Central memory CD4-positive, alpha-beta T cell (primary cell): ENCODE data around the gene SH2D3A.
"Not testable (repeated sequence)": the region's sequence is repeated elsewhere in the genome, so short reads cannot be mapped to it uniquely, and the experiment has no call there.

Experiments used
- DNase-seq: peaks from one replicate; pipeline ENCODE4 v3.0.0; 2022

The SH2D3A gene

DNA sequence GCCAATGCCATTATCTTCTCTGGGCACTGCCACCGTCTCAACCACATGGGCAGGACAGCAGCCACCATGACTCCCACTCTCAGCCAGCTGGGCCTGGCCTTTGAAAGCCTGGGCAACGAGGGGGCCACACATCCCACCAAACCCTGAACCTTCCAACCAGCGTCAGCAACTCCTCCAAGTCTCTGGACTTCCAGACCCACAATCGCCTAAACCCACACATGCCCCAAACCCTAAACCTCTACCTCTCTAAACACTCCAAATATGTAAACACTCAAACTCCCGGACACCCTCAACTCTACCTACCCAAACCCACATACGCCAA is 47.7 kb downstream of the SH2D3A start:
- DNase-seq = no peak

DNA sequence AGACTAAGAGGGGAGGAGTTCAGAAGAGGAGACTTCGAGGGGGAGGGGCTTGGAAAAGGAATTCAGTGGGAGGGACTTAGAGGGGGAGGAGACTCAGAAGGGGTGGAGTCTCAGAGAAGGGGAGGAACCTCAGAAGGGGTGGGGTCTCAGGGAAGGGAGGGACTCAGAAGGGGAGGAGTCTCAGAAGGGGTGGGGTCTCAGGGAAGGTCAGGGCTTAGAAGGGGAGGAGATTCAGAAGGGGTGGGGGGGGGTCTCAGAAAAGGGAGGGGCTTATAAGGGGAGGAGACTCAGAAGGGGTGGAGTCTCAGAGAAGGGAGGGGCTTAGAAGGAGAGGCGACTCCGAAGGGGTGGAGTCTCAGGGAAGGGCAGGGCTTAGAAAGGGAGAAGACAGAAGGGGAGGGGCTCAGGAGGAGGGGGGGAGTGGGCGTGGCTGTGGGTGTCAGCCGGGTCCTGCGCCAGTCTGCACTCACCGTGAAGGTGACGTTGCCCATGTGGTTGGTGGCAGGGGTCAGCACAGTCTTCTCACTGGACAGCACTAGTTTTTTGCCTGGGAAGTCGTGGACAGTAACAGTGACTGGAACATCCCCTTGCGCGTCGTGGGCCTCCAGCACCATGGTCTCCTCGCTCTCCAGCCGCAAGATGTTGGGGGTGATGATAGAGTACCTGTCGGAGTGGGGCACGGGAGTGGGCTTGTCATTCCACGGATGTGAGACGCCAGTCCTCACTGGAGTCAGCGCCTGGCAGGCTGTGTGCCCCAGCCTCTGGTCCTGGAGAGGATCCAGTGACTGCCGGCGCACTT is 48.3 kb downstream of the SH2D3A start:
- no peak for DNase-seq

DNA sequence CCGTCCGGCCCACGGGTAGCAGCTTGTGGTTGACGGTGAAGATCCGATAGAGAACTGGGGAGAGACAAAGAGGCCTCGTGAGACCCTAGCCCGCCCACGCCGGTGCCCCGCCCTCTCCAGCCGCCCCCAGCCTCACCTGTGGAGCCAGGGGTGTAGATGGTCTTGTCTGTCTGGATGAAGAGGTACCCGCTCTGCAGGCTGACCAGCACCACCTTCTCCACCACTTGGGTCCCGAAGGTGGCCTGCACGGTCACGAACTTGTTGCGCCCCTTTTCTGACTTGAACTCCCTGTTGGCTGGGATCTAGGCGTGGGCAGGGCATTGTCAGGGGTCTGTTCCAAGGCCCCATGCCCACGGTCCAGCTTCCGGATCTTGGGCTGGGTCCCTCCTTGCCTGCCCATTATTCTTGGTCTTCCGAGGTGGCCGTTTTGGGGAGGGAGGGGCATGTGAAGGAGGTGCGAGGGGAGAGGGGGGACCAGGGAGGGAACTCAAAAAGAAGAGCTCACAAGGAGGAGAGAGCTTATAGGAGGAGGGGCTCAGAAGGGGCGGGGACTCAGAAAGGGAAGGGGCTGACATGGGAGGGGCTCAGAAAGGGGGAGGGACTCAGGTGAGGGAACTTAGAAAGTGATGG is 49.0 kb downstream of the SH2D3A start:
- DNase-seq = no peak

DNA sequence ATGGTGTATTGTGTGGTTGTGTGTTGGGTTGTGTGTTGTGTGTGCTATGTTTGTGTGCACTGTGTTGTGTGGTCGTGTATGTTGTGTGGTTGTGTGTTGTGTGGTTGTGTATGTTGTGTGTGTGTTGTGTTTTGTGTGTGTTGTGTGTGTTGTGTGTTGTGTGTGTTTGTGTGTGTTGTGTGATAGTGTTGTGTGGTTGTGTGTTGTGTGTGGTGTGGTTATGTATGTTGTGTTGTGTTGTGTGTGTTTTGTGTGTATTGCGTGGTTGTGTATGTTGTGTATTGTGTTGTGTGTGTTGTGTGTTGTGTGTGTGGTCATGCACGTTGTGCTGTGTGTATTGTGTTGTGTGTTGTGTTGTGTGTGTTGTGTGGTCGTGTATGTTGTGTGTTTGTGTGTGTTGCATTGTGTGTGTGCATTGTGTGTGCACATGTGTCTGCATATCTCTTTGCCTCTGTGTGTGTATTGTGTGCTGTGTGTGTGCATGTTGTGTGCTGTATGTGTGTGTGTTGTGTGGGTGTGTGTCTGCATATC is 49.7 kb downstream of the SH2D3A start:
- no peak for DNase-seq

DNA sequence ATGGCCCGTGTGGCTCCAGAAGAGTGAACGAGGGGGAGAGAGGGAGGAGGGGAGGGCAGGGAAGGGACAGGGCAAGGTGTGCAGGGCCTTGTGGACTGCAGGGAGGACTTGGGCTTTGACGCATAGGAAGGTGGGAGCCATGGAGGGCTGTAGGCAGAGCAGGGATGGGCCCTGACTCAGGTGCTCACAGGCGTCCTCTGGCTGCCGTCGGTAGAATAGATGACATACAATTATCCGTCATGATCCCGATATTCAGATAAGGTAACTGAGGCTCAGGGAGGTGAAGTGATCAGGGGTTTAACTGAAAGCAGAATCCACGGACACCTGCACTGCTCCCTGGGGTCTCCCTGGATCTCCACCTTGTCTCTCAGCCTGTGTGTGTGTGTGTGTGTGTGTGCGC is 50.2 kb downstream of the SH2D3A start:
- DNase-seq = no peak

DNA sequence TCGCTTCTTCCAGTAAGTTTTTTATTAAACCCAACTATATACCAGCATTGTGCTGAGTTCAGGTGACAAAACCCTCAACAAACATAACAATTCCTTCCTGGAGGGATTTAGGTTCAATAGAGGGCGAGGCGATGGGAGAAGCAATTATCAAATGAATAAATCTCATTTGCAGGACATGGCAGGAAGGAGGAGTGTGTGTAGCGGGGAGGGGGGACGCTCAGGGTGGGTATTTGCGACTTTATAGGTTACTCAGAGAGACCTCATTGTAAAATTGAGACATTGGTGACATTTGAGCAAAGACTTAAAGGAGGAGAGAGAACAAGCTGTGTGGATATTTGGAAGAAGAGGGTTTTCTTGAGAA is 50.6 kb downstream of the SH2D3A start:
- DNase-seq = no peak

DNA sequence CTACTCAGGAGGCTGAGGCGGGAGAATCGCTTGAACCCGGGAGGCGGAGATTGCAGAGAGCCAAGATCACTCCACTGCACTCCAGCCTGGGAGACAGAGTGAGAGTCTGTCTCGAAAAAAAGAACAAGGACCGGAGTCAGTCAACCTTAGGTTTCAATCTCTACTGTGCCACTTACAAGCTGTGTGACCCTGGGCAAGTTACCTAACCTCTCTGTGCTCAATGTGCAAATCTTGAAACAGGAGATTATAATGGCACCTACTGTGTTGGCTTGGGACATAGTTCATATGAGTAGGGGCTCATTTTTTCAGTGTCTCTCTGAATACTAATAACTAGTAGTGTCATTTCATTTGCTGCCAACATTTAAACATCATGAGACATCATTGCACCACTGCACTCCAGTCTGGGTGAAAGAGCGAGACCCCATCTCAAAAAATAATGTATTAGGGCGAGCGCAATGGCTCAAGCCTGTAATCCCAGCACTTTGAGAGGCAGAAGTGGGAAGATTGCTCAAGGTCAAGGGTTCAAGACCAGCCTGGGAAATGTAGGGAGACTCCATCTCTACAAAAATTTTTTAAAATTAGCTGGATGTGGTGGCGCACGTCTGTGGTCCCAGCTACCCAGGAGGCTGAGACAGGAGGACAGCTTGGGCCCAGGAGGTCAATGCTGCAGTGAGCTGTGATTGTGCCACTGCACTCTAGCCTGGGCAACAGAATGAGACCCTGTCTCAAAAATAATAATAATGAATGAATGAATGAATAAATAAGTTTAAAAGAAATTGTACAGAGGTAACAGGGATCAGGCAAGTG is 52.3 kb downstream of the SH2D3A start:
- DNase-seq = no peak

DNA sequence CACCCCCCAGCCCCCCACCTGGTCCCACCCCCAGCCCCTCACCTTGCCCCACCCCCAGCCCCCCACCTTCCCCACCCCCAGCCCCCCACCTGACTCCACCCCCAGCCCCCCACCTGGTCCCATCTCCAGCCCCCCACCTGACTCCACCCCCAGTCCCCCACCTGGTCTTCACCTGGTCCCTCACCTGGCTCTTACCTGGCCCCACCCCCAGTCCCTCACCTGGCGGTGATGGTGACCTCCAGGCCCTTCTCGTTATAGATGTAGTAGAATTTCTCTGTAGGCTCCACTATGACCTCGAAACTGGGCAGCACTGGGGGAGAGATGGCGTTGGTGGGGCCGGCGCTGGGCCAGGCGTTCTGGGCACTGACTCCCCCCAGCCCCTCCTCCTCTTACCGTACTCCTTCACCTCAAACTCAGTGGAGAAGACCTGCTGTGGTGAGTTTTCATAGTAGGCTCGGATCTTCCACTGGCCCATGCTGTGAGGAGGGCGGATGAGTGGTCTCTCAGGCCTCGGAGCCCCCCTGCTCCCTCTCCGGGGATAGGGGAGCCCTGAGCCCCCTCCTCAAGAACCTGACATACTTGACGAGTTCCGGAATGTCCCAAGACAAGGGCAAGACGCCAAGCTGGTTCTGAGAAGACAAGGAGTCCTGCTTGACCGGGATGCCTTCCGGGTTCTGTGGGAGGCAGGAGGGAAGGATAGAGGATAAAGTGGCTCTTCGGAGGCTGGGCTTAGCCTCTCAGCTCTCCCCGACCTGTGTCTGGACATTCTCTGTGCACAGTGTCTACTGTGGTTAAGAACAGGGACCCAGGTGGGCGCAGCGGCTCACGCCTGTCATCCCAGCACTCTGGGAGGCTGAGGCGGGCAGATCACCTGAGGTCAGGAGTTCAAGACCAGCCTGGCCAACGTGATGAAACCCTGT is 53.2 kb downstream of the SH2D3A start:
- no peak for DNase-seq

DNA sequence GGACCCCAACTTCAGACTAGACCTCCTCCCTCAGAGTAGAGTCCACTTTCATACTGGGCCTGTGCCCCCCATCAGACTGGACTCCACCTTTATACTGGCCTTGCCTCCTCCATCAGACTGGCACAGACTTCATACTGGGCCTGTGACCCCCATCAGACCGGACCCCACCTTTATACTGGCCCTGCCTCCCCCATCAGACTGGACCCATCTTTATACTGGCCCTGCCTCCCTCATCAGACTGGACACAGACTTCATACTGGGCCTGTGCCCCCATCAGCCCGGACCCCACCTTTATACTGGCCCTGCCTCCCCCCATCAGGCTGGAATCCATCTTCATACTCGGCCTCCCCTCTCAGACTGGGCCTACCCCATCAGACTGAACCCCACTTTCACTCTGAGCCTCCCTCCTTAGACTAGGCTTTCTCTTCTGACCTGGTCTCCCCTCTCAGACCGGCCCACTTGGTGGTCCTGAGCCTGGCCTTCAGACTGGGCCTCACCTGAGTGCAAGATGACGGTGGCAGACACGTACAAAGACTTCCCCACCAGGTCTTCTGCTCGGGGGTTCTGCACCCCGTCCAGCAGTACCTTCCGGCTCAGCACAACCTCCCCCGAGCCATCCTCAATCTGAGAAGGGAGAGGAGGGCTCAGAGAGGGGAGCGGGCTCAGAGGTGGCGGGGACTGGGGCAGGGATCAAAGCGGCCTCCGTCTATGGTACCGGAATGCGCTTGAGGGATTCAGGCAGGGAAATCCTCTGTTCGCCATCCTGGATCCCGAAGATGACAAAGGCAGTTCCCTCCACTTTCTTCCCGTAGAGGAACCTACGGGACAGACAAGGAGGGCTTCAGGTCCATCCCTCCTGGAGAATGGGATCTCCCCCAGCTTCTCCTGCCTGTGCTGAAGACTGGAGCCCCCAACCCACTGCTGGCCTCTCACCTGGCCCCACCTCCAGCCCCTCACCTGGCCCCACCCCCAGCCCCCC is 54.3 kb downstream of the SH2D3A start:
- no peak for DNase-seq

DNA sequence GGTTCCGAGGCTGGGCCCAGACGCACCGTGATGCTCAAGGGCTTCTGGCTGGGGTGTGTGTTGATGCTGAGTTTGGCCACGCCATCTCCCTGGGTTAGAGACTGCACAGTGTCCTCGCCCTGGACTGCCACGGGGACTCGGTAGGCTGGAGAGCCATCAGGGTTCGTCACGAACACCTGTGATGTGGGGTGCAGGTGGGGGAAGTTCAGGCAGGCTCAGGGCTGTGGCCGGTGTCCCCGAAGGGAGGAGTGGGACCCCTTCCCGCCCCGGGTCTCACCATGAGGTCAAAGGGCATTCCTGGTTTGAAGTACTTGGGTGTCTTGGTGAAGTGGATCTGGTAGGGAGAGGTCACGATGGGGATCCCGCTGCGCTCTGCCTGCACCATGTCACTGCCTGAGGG is 55.0 kb downstream of the SH2D3A start:
- no peak for DNase-seq

DNA sequence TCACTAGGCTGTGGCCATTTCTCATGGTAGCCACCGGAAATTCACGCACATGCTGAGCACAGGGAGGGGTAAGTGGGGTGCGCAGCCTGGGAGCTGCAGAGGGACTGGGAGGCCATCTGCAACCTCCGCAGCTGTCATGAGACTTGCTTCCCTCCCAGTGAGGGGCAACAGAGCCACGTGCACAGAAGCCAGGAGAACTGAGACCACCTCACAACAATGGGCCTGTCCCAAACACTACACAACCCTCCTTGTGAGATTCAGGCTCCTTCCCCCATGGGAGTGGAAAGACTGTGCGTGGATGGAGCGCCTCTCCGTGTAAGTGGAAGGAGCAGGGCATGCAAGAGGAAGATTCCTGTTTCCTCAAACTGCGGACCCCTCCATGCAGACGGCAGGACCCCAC is 55.6 kb downstream of the SH2D3A start:
- DNase-seq = no peak

DNA sequence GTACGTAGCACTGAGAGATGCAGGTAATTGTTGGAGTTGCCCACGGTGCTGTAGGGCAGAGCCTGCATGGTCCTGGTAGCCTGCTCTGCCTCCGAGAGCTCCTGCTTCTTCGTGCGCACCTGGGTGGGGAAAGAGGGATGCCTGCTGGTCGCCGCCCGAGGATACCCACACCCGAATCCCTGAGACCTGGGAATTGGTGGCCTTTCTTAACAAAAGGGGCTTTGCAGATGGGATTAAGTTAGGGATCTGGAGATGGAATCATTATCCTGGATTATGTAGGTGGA is 56.2 kb downstream of the SH2D3A start:
- DNase-seq = no peak

DNA sequence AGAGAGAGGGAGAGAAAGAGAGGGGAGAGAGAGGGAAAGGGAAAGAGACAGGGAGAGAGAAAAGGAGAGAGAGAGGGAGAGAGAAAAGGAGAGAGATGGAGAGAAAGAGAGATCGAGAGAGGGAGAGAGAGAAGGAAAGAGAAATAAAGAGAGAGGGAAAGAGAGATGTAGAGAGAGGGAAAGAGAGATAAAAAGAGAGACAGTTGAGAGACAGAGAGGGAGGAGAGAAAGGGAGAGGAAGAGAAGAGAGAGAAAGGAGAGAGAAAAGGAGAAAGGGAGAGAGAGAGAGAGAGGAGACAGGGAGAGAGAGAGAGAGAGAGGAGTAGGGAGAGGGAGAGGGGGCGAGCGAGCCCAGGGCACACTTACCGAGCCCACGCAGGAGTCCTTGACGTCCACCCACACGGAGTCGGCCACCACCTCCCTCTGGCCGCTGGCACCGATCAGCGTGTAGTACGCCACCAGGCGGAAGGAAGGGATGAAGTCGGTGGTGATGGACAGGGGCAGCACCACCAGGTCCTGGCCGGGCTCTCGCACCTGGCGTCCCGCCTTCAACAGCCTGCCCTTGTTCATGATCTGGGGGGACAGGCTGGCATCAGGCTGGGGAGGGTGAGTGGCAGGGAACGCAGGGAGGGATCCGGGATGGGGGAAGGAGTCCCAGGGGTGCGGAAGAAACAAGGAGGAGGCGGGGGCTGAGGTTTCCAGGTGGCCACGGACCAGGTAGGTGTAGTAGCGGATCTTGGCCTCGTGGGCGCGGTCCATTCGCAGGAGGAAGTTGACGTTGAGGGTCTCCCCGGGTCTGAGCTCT is 56.8 kb downstream of the SH2D3A start:
- DNase-seq = no peak

DNA sequence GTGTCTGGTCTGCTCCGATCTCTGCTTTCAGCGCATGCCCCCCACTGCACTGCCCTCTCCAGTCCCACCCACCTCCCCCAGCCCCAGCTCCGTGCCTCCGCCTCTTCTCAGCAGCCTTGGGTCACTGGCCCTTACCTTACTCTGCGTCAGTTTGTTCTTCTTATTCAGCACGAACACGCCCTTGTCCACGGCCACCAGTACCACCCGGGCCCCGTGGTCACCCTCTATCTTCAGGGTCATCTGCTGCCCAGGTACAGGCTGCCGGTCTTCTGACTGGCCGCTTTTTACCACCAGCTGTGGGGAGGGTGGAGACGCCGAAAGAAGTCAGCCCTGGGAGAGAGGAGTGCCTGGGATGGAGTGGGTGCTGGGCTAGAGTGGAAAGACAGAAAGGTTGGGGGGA is 57.7 kb downstream of the SH2D3A start:
- DNase-seq = no peak

DNA sequence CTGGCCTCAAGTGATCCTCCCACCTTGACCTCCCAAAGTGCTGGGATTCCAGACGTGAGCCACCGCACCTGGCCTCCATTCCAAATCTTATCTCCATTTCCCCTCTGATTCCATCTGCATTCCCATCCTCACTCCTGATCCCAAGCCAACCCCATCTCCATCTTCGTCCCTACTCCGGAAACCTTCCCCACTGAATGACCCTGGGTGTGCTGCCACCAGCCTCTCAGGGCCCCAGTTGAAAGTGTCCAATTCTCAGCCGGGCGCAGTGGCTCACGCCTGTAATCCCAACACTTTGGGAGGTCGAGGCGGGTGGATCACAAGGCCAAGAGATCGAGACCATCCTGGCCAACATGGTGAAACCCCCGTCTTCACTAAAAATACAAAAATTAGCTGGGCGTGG is 58.3 kb downstream of the SH2D3A start:
- not testable (repeated sequence) for DNase-seq

DNA sequence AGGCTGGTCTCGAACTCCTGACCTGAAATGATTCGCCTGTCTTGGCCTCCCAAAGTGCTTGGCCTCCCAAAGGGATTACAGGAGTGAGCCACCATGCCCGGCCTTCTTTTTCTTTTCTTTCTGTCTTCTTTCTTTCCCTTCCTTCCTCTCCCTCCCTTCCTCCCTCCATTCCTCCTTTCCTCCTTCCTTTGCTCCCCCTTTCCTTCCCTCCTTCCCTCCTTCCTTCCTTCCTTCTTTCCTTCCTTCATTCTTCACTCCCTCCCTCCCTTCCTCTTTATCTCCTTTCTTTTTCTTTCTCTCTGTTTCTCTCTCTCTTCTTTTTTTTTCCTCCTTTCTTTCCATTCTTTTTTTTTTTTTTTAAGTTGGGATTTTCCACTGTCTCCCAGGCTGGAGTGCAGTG is 58.9 kb downstream of the SH2D3A start:
- no peak for DNase-seq

DNA sequence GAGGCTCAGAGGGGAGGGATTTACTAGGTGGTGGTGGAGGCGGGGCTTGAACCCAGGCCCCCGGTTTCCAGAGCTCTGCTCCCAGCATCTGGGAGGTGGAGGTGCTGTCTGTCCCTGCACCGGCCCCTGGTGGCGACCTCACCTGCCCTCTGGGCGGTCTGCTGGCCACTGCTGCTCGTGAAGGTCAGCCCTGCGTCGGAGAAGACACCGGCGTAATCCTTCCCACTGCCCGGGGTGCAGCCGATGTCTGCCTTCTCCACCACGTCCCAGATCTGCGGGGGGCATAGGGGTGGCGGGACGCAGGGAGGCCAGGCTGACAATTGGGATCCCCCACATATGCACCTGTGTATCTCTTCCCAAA is 59.6 kb downstream of the SH2D3A start:
- no peak for DNase-seq

DNA sequence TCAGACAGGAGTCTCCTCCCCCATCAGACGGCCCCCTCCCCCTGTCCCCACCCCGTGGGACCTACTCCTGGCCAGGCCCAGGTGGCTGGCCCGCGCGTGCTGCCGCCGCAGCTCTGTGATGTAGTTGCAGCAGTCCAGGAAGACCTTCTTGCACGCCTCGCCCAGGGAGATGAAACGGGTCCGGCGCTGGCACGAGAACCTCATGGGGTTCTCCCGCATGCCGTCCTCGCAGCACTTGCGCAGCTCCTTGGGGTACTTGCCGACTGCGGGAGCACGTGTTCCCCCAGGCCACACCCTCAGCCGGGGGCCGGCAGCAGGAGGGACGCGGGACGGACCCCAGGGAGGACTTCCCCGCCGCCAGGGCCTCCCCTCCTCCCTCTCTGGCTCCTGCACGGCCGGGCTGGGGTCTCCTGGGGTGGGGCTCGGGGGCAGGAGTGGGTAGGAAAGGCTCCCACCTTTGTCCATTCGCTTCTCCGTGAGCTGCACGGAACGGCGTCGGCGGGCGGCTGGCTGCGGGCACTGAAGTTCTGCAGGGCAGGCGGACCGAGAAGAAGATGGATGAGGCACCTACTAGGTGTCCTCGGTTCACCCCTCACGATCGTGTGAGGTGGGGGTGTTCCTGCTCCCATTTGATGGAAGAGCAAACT is 60.1 kb downstream of the SH2D3A start:
- DNase-seq = no peak

DNA sequence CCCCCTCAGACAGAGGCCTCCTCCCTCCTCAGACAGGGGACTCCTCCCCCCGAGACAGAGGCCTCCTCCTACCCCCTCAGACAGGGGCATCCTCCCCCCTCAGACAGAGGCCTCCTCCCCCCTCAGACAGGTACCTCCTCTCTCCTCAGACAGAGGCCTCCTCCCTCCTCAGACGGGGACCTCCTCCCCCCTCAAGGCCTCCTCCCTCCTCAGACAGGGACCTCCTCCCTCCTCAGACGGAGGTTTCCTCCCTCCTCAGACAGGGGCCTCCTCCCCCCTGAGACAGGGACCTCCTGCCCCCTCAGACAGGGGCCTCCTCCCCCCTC is 60.6 kb downstream of the SH2D3A start:
- DNase-seq = no peak

DNA sequence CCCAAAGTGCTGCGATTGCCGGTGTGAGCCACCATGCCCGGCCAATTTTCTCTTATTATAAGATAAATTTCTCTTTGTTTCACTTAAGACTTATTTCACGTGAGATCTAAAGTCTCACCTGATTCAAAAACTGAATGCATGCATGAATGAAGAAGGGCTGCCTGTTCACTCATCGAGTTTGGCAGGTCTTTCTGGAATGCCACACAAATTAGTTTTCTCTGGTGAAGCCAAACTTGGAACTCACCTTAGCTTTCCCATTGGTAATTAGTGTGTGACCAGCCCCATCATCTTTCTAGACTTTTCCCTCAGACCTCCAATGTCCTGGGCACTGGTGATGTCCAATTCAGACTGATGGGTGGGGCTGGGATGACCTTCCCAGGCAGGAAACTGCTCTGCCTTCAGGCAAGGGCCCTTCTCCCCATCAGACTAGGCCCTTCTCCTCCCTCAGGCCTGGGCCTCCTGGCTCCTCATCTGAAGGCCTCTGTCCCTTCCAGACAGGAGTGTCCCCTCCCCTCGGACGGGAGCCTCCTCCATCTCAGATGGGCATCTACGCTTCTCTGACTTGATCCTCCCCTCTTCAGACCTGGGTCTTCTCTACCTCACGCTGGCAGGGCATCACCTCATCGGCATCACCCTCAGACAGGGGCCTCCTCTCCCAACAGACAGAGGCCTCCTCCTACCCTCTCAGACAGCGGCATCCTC is 61.2 kb downstream of the SH2D3A start:
- no peak for DNase-seq
